Measurements from ENCODE around the gene PANK4. TPM values are rescaled to one million over a fixed set of nuclear protein-coding genes. Genes with fewer than 3 reads are reported as not detected.

Gene PANK4
- total and polyA plus RNA-seq, 9 of the 15 experiments (the other 6 are each of a cell fraction or from before 2014, with no cell fraction given): 0.93 to 55.6 (median 31.5) TPM

- WGBS (ENCODE audit: insufficient coverage, low coverage, missing lambda C conversion rate): 13% methylated on average over 25 of the region's 25 CpGs
- Histone ChIP-seq H3K4me2 (ENCODE audit: insufficient read depth, low read length) (no peak overlapping the region), H3K4me3 (no peak overlapping the region), H3K9ac (ENCODE audit: insufficient read depth in 1 of 2, low read depth in 2 of 2, low read length in 2 of 2) (no peak overlapping the region), H3K36me3 (ENCODE audit: control insufficient read depth, insufficient read depth, low read length) (no peaks in the 10 kb centered on the region), H3K27ac (ENCODE audit: extremely low read depth, low read depth, low read length) (no peak overlapping the region), H3K79me2 (ENCODE audit: control insufficient read depth, insufficient read depth, low read length) (no peaks in the 10 kb centered on the region), H3K9me3 (replicated peaks; ENCODE audit: control insufficient read depth, insufficient read depth, low read depth, low read length) (no peaks in the 10 kb centered on the region), H3K4me1 (replicated peaks in 1 of 2; ENCODE audit: control insufficient read depth in 2 of 2, insufficient read depth in 2 of 2, low read length in 2 of 2) (peaks cover 0 to 87% of the 10 kb centered on the region in 2 experiments; a peak in 2 of 5 replicates), H2AFZ (ENCODE audit: low read depth, low read length) (no peak overlapping the region), H3K9me1 (ENCODE audit: control insufficient read depth, insufficient read depth, low read length) (no peaks in the 10 kb centered on the region), H4K20me1 (replicated peaks; ENCODE audit: control insufficient read depth, insufficient read depth, low read length) (peaks cover 36% of the 10 kb centered on the region), H3K27me3 (ENCODE audit: control insufficient read depth in 2 of 2, insufficient read depth in 2 of 2, low read length in 2 of 2) (peaks cover 6 to 76% of the 10 kb centered on the region in 2 experiments; a peak in 3 of 5 replicates)
- in situ Hi-C loops (cut with MboI): no loop called here
- DNase-seq (ENCODE audit: extremely low read depth in 1 of 4, low spot score in 3 of 4): no peak
- no peak for FAIRE-seq
- ChIA-PET POLR2A (interaction anchor here (0.6 kb wide), 1 partner anchor 91 kb away, joined by 4 read pairs; no protein-coding TSS in a partner anchor), CTCF (ENCODE audit: low intra/inter-chr PET ratio) (no interaction called here)
- no peak for ATAC-seq
- TF ChIP-seq RERE (CRISPR knock-in tag; IDR thresholded peaks at IDR 0.05; ENCODE audit: borderline replicate concordance) (no peak), NCOA2 (IDR thresholded peaks at IDR 0.05; ENCODE audit: partially characterized antibody in 2 of 2) (no peak), BMI1 (IDR thresholded peaks at IDR 0.05; ENCODE audit: low read length) (no peak), CBX1 (IDR thresholded peaks at IDR 0.05; ENCODE audit: low read depth) (no peak), NR2C1 (IDR thresholded peaks at IDR 0.05) (no peak), NR2C1 (tag; IDR thresholded peaks at IDR 0.05) (no peak), RAD51 (IDR thresholded peaks at IDR 0.05; ENCODE audit: borderline replicate concordance, low read depth) (no peak), FOXP4 (CRISPR knock-in tag; IDR thresholded peaks at IDR 0.05; ENCODE audit: borderline replicate concordance) (no peak), CREB3 (tag; conservative IDR thresholded peaks at IDR 0.05; ENCODE audit: low read depth) (no peak), E2F4 (CRISPR knock-in tag; IDR thresholded peaks at IDR 0.05; ENCODE audit: low read depth) (no peak)
- BruUV-seq (replicated peaks): no TSS peak
- intact Hi-C loops (cut with micrococcal nuclease): no loop called here
Observed at GRCh38 chr1:2472561-2473177, 53.7 kb downstream of the PANK4 start.
